Omental fat pad (tissue), 4 donors: ENCODE data around the gene GJB6. TPM values are rescaled to one million over a fixed set of nuclear protein-coding genes. Genes with fewer than 3 reads are reported as not detected.

Experiments used
- ATAC-seq: fragments of 150-250 bp; one replicate; pipeline ENCODE4 v1.9.1; 2016; ENCODE audit warnings: mild to moderate bottlenecking, moderate library complexity; ENCODE audit not compliant: low FRiP score
- DNase-seq: peaks from one replicate; pipeline ENCODE4 v3.0.0-alpha.2; 2019; ENCODE audit warnings: low spot score
- CTCF ChIP-seq, 3 donors: fragments of 450-650 bp; IDR thresholded peaks; one replicate each; pipeline ENCODE4 v1.5.1; 2016 to 2017; ENCODE audit warnings: antibody characterized with exemption in 3 of 3, mild to moderate bottlenecking in 3 of 3, moderate library complexity in 2 of 3
- total RNA-seq, 4 donors: library from RNA; depleted of rRNA; stranded (reverse); fragments of >200 nt; gene quantifications; one replicate each; pipeline ENCODE4 v1.1.0, GENCODE V29; 2016

Gene GJB6
- total RNA-seq, 4 donors from 2014 or later: not detected

GRCh38 chr13:20264271-20265018, 32.3 kb upstream of the GJB6 start:
- DNase-seq: no peak
- ATAC-seq: no peak
- TF ChIP-seq CTCF (IDR thresholded peaks at IDR 0.05): no peak

GRCh38 chr13:20263393-20264044, 31.4 kb upstream of the GJB6 start:
- DNase-seq: no peak

GRCh38 chr13:20258963-20259288, 26.8 kb upstream of the GJB6 start:
- no peak for DNase-seq
- no peak for TF ChIP-seq CTCF (IDR thresholded peaks at IDR 0.05)
- ATAC-seq: no peak

More at GRCh38 chr13:20263393-20264044, 31.4 kb upstream of the GJB6 start:
- no peak for TF ChIP-seq CTCF (IDR thresholded peaks at IDR 0.05)
- ATAC-seq: no peak

GRCh38 chr13:20258208-20258962, 26.3 kb upstream of the GJB6 start:
- TF ChIP-seq CTCF (IDR thresholded peaks at IDR 0.05): no peak
- no peak for DNase-seq
- no peak for ATAC-seq

- ATAC-seq: no peak
- no peak for DNase-seq
- TF ChIP-seq CTCF (IDR thresholded peaks at IDR 0.05): no peak
Measured at GRCh38 chr13:20254076-20254475, 22.0 kb upstream of the GJB6 start.

GRCh38 chr13:20249913-20250312, 17.8 kb upstream of the GJB6 start:
- ATAC-seq: no peak
- TF ChIP-seq CTCF (IDR thresholded peaks at IDR 0.05): no peak
- no peak for DNase-seq
